Measurements from ENCODE around the gene CPSF3.

Gene CPSF3

DNA sequence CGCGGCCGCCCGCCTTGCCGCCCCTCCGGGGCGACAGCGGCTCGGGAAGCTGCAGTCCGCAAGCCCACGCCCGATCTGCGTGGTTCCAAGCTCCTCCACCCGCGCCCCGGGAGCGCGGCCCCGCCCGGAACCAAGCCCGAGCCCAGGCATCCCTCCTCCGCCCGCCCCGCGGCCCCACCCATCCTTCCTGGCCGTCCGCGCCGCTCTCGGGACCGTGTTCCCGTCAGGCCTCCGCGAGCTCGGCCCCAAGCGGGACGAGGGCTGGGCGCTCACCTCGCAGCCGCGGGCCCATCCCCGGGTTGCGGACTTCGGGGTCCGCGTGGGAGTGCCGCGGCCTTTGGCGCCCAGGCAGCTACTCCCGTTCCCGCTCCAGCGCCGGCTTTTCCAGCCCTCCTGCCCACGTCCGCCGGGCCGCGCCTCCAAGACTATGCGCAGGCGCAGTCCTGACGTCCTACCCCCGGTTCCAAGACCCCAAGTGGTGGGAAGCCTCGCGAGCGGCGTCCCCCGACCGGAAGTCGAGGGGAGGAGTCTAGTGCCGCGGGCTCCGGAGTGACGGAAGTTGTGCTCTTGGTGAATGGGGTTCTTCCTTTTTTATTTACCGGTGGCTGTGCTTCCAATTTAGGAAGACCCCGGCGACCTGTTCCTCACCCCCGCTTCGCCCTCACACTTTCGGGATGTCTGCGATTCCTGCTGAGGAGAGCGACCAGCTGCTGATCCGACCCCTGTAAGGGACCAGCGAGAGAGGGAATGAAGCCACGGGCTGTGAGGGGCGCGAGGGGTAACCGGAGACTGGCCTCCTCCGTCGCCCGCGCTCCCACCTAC is at the start of gene CPSF3, which contains the start of gene ITGB1BP1:
TSS of gene CPSF3 (plus strand) at position 555 of the 822 bp plus-strand sequence. CDS start at position 675, 120 bp downstream.
TSS of gene ITGB1BP1 (minus strand) at position 429 of the 822 bp plus-strand sequence. CDS start 4,831 bp downstream, outside the sequence.
- DNase-seq = peak; percentile 99

DNA sequence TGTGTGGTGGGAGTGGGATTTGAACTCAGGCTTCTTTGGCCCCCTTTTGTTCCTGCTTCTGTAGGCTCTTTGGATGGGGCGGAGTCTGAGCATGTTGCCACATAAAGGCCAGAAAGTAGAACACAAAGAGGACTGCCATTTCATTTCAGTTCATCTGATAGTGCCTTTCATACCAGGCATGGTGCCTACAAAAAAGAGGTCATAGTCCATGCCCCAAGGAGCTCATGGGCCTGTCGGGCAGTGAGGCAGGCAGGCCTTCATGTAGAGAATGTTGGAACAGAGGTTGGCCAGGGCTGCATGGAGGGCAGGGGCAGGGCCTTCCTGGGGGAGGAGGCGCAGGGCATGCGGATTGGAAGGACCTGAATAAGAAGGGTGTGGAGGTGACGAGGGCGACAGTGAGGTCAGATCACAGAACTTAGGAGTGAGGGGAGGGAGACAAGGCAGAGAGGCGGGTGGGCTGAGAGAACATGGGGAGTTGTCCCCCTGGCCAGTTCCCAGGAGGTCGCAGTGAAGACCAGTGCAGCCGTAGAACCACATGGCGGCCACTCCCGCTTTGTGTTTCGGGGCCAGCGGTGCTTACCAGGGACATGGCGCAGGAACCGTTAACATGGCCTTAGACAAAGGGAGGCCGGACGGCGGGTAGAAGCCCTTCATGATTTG is 49.3 kb upstream of the CPSF3 start:
- no peak for DNase-seq

DNA sequence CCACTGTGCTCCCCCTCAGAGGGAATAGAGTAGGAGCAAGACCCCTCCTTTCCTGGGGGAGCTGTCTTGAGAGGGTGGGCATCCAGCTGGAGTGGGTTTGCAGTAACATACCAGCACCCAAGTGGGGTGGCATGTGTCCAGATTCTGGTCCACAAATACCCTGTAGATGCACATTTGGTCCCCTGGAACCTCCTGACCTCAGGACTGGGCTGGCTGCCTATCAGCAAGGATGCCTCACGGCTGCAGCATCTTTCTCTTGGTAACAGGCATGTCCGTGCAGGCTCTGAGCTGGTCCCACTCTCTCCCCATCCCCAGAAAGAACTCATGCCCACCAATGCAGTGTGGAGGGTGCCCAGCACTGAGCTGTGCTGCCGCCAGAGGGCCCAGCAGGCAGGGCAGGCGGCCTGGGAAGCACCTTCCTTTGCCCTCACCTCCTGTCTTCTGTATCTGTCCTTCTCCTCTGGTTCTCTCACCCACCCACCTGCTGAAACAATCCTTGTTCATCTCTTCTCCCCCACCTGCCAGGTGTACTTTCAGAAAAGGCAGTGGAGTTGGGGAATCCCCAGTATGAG is 47.5 kb upstream of the CPSF3 start:
- DNase-seq = no peak

DNA sequence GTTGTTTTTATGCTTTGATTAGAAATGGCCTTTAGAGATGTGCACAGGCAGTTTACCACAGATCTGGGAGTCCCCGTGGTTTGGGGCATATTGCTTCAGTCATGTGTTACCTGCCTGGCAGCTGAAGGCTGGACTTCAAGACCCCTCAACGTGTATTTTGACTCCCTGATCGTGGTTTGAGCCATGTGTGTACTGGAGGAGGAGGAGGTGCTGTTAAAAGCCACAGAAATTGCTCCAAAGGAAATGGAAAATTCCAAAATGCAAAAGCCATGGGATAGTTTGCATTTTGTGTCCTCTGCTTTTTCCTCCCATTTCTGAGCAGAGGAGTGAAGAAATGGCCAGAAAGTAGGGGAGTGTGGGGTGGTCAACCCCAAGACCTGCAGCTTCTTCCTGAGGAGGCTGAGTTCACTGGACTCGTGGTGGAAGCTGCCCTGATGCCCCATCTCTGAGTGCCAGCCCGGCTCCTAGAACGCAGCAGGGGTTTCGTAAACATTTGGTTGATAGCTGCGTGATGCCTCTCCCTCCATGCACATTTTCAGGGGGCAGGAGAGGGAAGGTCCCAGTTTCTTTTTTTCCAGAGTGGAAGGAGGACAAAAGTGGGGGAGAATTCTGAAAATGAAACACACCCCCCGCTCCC is 45.9 kb upstream of the CPSF3 start:
- DNase-seq = no peak

DNA sequence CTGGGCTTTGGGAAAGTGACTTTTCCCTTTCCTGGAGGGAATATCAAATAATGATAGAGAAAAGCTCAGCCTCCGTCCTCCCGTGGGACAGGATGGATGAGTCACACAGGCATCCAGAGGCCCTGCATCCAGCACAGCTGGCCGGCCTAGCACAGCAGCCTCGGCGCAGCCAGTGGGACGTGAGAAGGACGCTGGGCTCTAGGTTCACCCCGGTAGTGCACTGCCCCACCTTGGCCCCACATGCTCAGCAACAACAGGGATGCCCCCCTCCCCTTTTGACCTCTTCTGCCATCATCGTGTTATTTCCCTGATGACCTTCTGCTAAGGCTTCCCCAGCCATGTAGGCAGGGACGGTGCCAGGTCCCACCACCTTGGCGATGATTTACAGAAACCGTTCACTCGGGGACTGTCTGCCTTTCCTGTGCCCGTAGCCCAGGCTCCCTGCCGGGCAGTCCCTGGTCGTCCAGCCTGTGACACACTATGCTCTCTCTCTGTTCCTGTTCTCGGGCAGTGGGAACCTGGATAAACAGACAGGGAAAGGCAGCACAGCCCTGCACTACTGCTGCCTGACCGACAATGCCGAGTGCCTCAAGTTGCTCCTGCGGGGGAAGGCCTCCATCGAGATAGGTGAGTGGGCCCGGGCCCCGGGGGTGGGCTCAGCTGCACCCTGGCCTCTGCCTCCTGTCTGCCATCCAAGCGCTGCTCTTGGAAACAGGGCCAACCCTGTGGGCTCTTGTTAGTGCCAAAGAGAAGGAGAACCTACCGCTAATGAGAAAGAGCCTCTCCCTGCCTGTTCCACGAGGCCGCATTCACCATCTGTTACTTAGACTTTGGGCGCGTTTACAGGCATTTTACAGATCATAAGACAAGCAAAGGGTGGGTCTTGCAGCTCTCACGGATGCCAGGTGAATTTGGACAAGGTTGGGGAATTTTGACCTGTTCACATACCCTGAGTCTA is 44.7 kb upstream of the CPSF3 start:
- peak; percentile 99 for DNase-seq

DNA sequence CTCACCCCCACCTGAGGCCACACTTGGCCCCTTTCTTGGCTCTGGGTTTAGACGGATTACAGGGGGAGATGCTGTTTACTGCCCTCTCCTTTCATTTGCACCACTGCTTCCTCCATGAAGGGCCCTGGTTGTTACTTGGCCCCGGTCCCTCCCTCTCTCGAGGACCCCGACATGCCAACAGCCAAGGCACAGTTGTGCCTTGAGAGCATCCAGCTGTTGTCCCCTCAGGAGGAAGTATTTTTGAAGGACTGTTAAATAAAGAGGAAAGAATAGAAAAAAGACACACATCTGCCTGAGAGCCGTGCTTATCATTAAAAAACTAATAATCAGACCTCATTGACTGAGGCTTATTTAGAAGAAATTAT is 44.1 kb upstream of the CPSF3 start:
- DNase-seq = no peak

DNA sequence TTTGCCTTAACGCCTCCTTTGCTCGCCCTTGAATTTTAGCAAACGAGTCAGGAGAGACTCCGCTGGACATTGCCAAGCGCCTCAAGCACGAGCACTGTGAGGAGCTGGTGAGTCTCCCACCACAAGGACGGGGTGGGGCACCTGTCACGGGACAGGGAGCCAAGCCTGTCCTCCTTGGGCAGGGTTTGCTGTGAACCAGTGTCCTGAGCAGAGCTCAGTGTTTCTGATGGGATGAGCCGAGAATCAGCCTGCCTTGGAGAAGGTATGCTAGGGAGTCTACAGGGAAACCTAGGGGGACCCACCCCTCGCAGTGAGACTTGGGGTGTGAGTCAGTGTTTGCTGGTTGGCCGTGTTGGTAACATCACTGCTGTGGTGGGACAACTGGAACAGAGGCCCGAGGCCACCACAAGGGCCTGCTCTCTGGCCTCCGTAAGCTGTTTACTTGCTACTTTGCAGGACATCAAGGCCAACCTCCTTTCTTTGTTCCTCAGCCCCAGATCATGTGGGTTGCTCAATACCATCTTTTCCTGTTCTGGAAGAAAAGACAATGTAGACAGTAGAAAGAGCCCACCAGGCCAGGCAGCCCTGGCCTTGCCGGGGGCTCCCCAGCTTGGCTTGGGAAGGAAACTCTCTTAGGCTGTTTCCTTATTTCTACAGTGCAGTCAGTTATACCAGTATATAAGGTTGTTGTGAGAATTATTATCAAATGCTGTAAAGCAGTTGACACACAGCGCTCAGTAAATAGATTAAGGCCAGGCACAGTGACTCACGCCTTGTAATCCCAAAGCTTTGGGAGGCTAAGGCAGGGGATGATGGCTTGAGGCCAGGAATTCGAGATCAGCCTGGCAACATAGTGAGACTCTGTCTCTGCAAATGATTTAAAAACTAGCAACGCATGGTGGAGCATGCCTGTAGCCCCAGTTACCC is 42.5 kb upstream of the CPSF3 start:
- DNase-seq = no peak

DNA sequence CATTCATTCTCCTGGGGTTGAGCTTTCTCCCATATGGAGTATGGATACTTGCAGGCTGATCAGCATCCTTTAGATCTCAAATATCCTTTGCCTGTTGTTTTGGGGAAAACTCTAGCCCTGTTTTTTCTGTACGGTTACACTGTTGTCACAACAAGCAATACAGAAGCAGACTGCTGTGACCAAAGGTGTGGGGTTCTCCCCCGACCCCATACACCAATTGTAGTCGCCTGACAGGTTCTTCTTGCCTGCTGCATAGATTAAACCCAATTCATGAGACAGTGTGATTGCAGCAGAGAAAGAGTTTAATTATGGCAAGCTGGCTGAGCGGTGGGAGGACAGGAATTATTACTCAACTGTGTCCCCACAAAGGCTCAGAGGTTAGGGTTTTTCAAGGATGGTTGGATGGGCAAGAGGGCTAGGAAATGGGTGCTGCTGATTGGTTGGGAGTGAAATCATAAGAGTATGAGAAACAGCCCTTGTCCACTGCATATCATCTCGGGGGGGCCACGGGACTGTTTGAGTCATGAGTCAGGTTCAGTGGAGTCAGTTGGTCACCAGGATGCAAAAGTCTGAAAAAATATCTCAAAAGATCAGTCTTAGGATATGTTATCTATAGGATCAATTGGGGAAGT is 40.7 kb upstream of the CPSF3 start:
- no peak for DNase-seq

DNA sequence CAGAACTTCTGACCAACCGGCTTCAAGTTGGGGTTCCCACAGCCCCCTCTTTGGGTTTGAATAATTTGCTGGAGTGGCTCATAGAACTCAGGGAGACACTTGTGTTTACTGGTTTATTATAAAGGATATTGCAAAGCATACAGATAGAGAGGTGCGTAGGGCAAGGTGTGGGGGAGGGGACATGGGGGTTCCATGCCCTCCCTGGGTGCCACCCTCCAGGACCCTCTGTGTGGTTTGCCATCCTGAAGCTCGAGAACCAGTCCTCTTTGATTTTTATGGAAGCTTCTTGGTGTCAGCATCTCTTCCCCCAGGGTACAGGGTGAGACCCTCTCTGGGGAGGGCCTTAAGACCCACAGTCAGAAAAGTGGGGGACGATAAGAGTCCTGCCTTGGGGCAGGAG is 38.9 kb upstream of the CPSF3 start:
- no peak for DNase-seq

DNA sequence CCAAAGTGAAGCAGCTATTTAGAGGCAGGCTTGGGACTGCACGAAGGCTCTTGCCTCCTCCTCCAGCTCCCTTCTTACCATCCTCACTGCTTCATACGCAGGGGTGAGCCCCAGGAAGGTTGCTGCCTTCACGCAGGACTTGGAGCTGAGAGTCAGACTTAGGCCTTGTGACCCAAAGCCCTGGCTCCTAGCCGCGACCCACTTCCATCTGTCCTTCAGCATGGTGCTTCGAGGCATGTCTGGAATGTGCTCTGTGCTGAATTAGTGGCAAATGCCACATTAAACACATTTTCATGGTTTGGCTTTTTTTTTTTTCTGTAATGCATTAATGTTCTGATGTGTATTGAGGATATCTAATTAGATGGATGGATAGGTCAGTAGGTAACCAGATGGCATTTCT is 37.6 kb upstream of the CPSF3 start:
- DNase-seq = no peak

DNA sequence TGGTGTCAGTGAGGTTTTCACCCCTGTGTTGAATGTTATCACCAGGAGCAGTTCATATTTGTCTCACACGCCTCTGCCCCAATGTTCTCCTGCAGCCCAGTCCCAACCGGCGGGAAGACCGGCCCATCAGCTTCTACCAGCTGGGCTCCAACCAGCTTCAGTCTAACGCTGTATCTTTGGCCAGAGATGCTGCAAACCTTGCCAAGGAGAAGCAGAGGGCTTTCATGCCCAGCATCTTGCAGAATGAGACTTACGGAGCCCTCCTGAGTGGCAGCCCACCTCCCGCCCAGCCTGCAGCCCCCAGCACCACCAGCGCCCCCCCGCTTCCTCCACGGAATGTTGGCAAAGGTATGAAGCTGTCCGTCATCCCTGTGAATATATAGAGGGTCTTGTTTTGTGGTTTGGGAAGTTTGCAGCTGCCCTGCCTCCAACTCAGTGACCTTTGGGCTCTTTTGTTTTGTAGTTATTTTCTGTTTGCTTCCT is 35.2 kb upstream of the CPSF3 start:
- DNase-seq = no peak

DNA sequence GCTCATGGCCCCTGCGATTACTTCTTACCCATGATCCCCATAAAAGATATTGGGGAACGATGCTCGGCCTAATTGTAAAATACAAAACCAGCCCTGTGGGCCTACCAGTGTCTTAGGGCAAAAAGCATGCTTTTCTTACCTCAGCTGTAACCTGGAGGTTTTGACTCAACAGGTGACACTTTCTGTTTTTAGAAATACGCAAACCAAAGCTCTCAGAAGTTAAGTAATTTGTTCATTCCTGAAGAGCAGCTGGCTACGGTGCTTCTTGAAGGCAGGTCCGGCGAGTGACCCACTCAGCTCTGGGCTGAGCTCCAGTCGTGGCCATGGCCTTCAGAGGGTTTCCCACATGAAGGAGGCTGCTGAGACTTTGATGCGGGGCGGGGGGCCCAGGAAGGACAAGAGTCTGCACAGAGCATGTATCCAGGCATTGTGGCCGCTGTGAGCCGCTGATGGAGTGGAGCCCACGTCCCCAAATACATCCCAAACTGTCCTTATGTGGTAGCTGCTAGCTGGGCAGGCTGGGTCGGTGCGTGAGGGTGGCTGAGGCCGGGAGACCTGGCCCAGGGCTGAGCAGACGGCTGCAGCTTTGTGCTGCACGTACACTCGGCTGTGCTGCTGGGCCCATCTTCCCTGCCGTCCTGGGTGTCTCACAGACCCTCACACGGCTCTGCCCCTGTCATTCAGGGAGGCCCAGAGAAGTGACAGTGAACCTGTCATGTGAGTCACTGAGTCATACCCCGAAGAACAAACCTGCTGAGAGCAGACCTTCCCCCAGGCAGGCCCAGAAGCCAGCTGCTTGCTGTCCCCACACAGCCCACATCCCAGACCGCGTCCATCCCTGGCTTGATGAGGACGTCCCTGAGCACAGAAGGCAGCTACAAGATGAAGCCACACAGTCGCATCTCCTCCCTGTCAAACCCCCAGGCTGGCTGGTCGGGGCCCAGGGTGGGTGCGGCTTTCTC is 34.2 kb upstream of the CPSF3 start:
- no peak for DNase-seq

DNA sequence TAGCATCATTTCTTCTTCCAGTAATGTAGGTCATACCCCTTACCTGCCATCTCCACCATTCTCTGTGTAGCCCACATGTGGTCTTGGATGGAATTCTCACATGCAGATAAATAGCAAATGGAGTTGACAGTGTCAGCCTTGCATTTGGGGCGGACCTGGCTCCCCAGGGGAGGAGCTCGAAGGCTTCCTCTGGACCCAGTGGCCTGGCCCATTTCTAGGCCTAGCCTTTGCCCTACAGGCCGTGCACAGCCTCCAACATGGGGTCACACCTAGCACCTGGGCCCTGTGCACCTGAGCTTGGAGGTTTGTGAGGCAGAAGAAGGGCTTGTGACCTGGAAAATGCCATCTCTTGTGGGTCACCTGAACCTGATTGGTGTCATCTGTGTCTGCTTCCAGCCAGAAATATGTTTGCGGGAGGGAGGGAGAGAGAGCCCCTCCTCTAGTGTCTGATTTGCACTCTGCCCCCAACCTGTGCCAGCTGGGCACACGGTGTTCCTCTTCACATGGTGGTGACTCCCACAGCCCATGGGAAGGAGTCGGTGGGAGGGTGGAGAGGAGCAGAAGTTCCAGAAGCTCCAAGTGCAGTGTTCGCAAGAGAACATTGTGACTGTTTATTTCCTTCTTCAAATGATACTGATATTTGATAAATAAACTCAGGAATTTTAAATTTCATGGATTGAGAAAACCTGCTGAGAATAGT is 33.2 kb upstream of the CPSF3 start:
- no peak for DNase-seq

DNA sequence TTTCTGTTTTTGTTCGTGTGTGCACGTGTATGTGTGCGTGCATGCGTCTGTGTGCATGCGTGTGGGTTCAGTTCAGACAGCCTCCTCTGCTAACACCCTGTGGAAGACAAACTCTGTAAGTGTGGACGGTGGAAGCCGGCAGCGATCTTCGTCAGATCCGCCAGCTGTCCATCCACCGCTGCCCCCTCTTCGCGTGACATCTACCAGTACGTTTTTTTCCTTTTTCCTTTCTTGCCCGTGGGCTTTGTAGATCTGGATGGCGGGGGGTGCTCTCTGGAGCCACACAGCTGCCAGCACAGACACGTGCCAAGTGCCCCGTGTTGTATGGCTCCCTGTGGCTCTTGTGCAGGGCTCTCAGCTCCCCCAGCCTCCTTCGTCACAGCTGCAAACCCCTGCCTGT is 32.5 kb upstream of the CPSF3 start:
- no peak for DNase-seq

DNA sequence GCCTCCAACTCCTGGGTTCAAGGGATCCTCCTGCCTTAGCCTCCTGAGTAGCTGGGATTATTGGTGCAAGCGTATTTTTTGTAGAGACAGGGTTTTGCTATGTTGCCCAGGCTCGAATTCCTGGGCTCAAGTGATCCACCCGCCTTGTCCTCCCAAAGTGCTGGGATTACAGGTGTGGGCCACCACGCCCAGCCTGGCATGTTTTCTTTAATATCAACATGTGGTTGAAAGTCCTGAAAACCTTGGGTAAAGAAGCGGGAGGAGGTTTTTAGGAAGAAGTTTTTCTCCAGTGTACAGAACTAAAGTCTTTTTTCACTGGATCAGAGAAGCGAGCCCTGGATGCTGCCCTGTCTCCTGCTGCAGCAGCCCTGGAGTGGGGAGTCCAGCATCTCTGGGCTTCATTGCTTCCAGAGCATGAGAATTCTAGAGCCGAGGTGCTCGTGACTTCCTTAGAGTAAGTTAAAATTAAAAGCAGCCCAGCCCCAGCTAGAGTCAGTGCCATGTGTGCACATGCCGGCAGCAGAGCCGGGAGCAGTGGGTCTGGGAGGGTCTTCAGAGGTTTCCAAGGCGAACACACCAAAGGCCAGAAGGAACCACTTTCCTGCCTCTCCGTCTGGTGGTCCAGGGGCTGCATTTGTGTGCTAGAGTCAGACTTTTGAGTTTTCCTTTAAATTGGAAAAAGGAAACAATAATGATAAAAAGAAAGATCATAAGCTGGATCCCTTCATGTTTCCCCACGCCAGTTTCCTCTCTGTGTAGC is 31.3 kb upstream of the CPSF3 start:
- no peak for DNase-seq

DNA sequence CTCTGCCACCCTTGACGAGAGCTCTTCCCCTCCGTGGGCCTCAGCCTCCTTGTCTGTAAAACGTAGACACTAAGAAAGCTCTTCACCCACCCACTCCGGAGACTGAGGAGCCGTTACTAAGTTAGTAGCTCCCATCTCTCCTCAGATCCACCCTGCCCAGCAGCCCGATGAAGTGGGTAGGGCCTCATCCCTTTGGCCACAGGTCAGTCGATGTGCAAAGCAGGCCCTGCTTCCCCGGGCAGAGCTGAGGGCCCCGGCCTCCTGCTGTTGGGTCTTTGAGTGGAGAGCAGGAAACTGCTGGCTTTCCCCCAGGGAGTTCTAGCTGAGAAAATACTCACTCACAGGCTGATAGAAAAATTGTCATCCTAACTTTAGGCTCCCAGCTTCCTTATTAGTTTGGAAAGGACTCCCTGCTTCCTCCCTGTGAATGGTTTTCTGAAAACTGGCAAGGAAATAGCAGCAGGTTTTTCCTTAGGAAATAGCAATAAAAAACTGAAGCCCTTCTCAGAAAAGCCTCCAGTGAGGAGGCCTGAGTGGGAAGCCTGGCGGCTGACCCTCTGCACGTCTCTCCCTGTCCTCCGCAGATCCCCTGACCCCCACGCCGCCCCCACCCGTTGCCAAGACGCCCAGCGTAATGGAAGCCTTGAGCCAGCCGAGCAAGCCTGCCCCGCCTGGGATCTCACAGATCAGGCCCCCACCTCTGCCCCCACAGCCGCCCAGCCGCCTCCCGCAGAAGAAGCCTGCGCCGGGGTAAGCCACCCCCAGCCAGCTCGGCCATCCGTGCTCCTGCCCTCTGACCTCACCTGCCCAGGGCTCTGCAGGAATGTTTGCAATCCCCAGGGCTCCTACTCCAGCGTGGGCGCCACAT is 30.3 kb upstream of the CPSF3 start:
- DNase-seq = no peak

DNA sequence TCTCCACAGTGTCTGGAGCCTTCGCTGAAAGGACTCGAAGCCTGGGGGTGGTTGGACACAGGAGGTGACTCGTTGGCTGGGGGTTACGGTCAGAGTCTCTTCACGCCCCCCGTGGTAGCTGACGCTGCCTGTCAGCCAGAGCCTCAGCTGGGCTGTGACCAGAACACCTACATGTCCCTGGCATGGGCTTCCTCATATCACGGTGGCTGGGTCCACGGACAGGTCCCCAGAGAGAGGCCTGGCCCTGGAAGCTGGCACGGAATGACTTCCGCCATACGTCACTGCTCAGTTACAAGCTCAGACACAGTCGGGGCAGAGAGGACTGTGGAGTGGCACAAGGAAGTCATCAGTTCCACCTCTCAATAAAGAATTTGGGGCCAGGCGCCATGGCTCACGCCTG is 28.6 kb upstream of the CPSF3 start:
- no peak for DNase-seq

Data from NCI-H1694 (cell line).